Measurements from ENCODE around the gene NECTIN3.

DNA sequence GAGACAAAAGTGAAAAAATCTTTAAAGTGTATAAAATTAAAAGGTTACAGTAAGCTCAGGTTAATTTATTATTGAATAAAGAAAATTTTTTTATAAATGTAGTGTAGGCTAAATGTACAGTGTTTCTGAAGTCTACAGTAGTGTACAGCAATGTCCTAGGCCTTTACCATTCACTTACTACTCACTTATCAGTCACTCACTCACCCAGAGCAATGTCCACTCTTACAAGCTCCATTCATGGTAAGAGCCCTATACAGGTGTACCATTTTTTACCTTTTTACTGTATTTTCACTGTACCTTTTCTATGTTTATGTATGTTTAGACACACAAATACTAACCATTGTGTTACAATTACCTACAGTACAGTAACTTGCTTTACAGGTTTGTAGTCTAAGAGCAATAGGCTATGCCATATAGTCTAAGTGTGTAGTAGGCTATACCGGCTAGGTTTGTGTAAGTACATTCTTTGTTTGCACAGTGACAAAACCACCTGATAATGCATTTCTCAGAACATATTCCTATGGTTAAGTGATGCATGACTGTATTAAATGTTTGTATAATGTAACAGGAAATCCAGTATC lies 38.1 kb upstream of the NECTIN3 start:
- TF ChIP-seq POLR2A (IDR thresholded peaks at IDR 0.05) (no peak), POLR2AphosphoS5 (IDR thresholded peaks at IDR 0.05) (no peak)
- TF ChIP-seq, protein P1, sequence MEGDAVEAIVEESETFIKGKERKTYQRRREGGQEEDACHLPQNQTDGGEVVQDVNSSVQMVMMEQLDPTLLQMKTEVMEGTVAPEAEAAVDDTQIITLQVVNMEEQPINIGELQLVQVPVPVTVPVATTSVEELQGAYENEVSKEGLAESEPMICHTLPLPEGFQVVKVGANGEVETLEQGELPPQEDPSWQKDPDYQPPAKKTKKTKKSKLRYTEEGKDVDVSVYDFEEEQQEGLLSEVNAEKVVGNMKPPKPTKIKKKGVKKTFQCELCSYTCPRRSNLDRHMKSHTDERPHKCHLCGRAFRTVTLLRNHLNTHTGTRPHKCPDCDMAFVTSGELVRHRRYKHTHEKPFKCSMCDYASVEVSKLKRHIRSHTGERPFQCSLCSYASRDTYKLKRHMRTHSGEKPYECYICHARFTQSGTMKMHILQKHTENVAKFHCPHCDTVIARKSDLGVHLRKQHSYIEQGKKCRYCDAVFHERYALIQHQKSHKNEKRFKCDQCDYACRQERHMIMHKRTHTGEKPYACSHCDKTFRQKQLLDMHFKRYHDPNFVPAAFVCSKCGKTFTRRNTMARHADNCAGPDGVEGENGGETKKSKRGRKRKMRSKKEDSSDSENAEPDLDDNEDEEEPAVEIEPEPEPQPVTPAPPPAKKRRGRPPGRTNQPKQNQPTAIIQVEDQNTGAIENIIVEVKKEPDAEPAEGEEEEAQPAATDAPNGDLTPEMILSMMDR (IDR thresholded peaks at IDR 0.05): no peak

All from breast epithelium (tissue), 3 donors.